Measurements from ENCODE around the gene EN2. TPM values are rescaled to one million over a fixed set of nuclear protein-coding genes. Genes with fewer than 3 reads are reported as not detected.

EN2 gene
- total RNA-seq, 2 experiments from 2014 or later = not detected

DNA sequence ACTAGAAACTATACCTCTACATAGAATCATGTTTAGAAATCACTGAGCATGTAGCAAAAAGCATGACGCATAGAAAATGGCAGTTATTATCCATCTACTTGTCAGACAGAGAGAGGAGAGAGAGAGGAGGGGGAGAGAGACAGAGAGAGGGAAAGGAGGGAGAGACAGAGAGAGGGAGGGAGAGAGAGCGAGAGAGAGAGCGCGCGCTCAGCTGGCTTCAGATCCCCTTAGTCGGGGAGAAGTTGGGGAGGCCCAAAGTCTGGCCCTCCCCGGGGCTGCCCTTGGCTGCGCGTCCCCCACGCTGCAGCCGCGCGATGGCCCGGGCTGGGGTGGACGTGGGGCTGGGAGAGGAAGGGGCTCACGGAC is 51.4 kb downstream of the EN2 start:
- H3K4me1 ChIP-seq (ENCODE audit: insufficient read depth, low read length, poor library complexity, severe bottlenecking) = no peaks in the 10 kb centered on the region
- no peak overlapping the region for H2AFZ ChIP-seq (ENCODE audit: low read length)
- no TSS peak for BruUV-seq (replicated peaks)
- no peak for DNase-seq (ENCODE audit: low spot score)
- no peak overlapping the region for H3K4me2 ChIP-seq (ENCODE audit: low read length)
- no peak overlapping the region for H3K4me3 ChIP-seq (ENCODE audit: low read depth, low read length, poor library complexity, severe bottlenecking)
- intact Hi-C loops (cut with micrococcal nuclease; ENCODE audit: unreplicated experiment) = no loop called here
- no peaks in the 10 kb centered on the region for H3K9me2 ChIP-seq (ENCODE audit: insufficient read depth, low read length)
- ChIA-PET POLR2A (no interaction called here), CTCF (ENCODE audit: unreplicated experiment) (no interaction called here)
- no peaks in the 10 kb centered on the region for H3K79me2 ChIP-seq (ENCODE audit: insufficient read depth, low read depth, low read length)
- no peak overlapping the region for H3K27ac ChIP-seq (ENCODE audit: low read depth, low read length, poor library complexity, severe bottlenecking)
- no peaks in the 10 kb centered on the region for H3K36me3 ChIP-seq (ENCODE audit: insufficient read depth, low read length)
- H4K20me1 ChIP-seq (ENCODE audit: insufficient read depth, low read length) = no peaks in the 10 kb centered on the region; the same call in 1 of the 2 replicates
- no peaks in the 10 kb centered on the region for H3K9me3 ChIP-seq (ENCODE audit: low read length)
- TF ChIP-seq EZH2phosphoT487 (IDR thresholded peaks at IDR 0.05; ENCODE audit: borderline replicate concordance, low read depth, low read length) = no peak
- TF ChIP-seq, protein P1, sequence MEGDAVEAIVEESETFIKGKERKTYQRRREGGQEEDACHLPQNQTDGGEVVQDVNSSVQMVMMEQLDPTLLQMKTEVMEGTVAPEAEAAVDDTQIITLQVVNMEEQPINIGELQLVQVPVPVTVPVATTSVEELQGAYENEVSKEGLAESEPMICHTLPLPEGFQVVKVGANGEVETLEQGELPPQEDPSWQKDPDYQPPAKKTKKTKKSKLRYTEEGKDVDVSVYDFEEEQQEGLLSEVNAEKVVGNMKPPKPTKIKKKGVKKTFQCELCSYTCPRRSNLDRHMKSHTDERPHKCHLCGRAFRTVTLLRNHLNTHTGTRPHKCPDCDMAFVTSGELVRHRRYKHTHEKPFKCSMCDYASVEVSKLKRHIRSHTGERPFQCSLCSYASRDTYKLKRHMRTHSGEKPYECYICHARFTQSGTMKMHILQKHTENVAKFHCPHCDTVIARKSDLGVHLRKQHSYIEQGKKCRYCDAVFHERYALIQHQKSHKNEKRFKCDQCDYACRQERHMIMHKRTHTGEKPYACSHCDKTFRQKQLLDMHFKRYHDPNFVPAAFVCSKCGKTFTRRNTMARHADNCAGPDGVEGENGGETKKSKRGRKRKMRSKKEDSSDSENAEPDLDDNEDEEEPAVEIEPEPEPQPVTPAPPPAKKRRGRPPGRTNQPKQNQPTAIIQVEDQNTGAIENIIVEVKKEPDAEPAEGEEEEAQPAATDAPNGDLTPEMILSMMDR (conservative IDR thresholded peaks at IDR 0.05; ENCODE audit: low read length) = no peak

GRCh38 chr7:155509725-155510551 is 52.0 kb downstream of the EN2 start:
- intact Hi-C loops (cut with micrococcal nuclease; ENCODE audit: unreplicated experiment) = no loop called here
- no peaks in the 10 kb centered on the region for H3K79me2 ChIP-seq (ENCODE audit: insufficient read depth, low read depth, low read length)
- H3K4me3 ChIP-seq (ENCODE audit: low read depth, low read length, poor library complexity, severe bottlenecking) = no peak overlapping the region
- no peak overlapping the region for H2AFZ ChIP-seq (ENCODE audit: low read length)
- ChIA-PET POLR2A (interaction anchor here (1.3 kb wide), 1 partner anchor 10 kb away, joined by 3 read pairs; no protein-coding TSS in a partner anchor), CTCF (ENCODE audit: unreplicated experiment) (no interaction called here)
- no TSS peak for BruUV-seq (replicated peaks)
- H3K36me3 ChIP-seq (ENCODE audit: insufficient read depth, low read length) = no peaks in the 10 kb centered on the region
- H3K4me1 ChIP-seq (ENCODE audit: insufficient read depth, low read length, poor library complexity, severe bottlenecking) = no peaks in the 10 kb centered on the region
- no peaks in the 10 kb centered on the region for H3K9me2 ChIP-seq (ENCODE audit: insufficient read depth, low read length)
- no peak overlapping the region for H3K27ac ChIP-seq (ENCODE audit: low read depth, low read length, poor library complexity, severe bottlenecking)
- H4K20me1 ChIP-seq (ENCODE audit: insufficient read depth, low read length) = no peaks in the 10 kb centered on the region; the same call in 1 of the 2 replicates
- DNase-seq (ENCODE audit: low spot score) = no peak
- TF ChIP-seq, protein P1 (conservative IDR thresholded peaks at IDR 0.05; ENCODE audit: low read length) = no peak
- no peak for TF ChIP-seq EZH2phosphoT487 (IDR thresholded peaks at IDR 0.05; ENCODE audit: borderline replicate concordance, low read depth, low read length)
- H3K9me3 ChIP-seq (ENCODE audit: low read length) = no peaks in the 10 kb centered on the region
- H3K4me2 ChIP-seq (ENCODE audit: low read length) = no peak overlapping the region

Measured in OCI-LY7 (cell line).